Measurements from ENCODE around the gene CCDC195.

Gene CCDC195

GRCh38 chr2:224694502-224694901 lies 21.7 kb downstream of the CCDC195 start:
- Histone ChIP-seq H3K36me3 (ENCODE audit: control insufficient read depth, insufficient read depth, low read length) (no peaks in the 10 kb centered on the region), H3K4me1 (ENCODE audit: control insufficient read depth, insufficient read depth, low read length) (no peaks in the 10 kb centered on the region), H3K27ac (ENCODE audit: insufficient read depth, low read depth, low read length, poor library complexity, severe bottlenecking) (no peak overlapping the region), H3K27me3 (ENCODE audit: control insufficient read depth, insufficient read depth, low read length, poor library complexity, severe bottlenecking) (no peaks in the 10 kb centered on the region), H3K4me3 (ENCODE audit: insufficient read depth, low read depth, low read length) (no peak overlapping the region), H3K9me3 (ENCODE audit: control insufficient read depth, low read length) (no peaks in the 10 kb centered on the region)
- 88 to 97% methylated on average over 3 of the region's 3 CpGs for WGBS, 2 experiments

GRCh38 chr2:224691563-224691962 lies 24.6 kb downstream of the CCDC195 start:
- Histone ChIP-seq H3K4me3 (ENCODE audit: insufficient read depth, low read depth, low read length) (no peak overlapping the region), H3K27me3 (ENCODE audit: control insufficient read depth, insufficient read depth, low read length, poor library complexity, severe bottlenecking) (no peaks in the 10 kb centered on the region), H3K36me3 (ENCODE audit: control insufficient read depth, insufficient read depth, low read length) (no peaks in the 10 kb centered on the region), H3K9me3 (ENCODE audit: control insufficient read depth, low read length) (no peaks in the 10 kb centered on the region), H3K4me1 (ENCODE audit: control insufficient read depth, insufficient read depth, low read length) (no peaks in the 10 kb centered on the region), H3K27ac (ENCODE audit: insufficient read depth, low read depth, low read length, poor library complexity, severe bottlenecking) (no peak overlapping the region)
- 80 to 88% methylated on average over 1 to 2 of the region's 2 CpGs for WGBS, 2 experiments

DNA sequence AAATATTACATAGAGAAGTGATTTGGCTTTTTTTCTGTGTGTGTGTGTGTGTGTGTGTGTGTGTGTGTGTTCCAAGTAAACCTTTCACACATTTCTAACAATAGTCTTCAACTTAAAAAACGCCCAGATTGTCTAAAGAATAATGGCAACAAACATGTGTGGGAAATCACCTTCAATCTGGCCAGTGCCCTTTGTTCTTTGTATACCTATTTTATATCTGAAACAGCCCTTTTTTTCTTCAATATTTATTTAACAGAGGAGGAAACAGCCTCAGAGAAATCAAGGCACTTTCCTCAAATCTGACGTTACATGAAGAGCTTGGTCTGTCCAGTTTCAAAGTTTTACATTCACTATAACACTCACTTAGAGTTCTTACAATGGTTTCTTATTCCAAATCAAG lies 25.3 kb downstream of the CCDC195 start:
- 94% methylated on average over 2 of the region's 2 CpGs for WGBS, 2 experiments
- H3K27me3 ChIP-seq (ENCODE audit: control insufficient read depth, insufficient read depth, low read length, poor library complexity, severe bottlenecking): no peaks in the 10 kb centered on the region
- H3K27ac ChIP-seq (ENCODE audit: insufficient read depth, low read depth, low read length, poor library complexity, severe bottlenecking): no peak overlapping the region
- H3K4me3 ChIP-seq (ENCODE audit: insufficient read depth, low read depth, low read length): no peak overlapping the region
- no peaks in the 10 kb centered on the region for H3K36me3 ChIP-seq (ENCODE audit: control insufficient read depth, insufficient read depth, low read length)
- no peaks in the 10 kb centered on the region for H3K4me1 ChIP-seq (ENCODE audit: control insufficient read depth, insufficient read depth, low read length)
- no peaks in the 10 kb centered on the region for H3K9me3 ChIP-seq (ENCODE audit: control insufficient read depth, low read length)

- H3K27me3 ChIP-seq (ENCODE audit: control insufficient read depth, insufficient read depth, low read length, poor library complexity, severe bottlenecking): no peaks in the 10 kb centered on the region
- no peak overlapping the region for H3K27ac ChIP-seq (ENCODE audit: insufficient read depth, low read depth, low read length, poor library complexity, severe bottlenecking)
- no peaks in the 10 kb centered on the region for H3K4me1 ChIP-seq (ENCODE audit: control insufficient read depth, insufficient read depth, low read length)
- WGBS, 2 experiments: 82 to 84% methylated on average over 2 of the region's 2 CpGs
- H3K36me3 ChIP-seq (ENCODE audit: control insufficient read depth, insufficient read depth, low read length): no peaks in the 10 kb centered on the region
- no peak overlapping the region for H3K4me3 ChIP-seq (ENCODE audit: insufficient read depth, low read depth, low read length)
- no peaks in the 10 kb centered on the region for H3K9me3 ChIP-seq (ENCODE audit: control insufficient read depth, low read length)
Measured at GRCh38 chr2:224689539-224689938, 26.6 kb downstream of the CCDC195 start.

- Histone ChIP-seq H3K36me3 (ENCODE audit: control insufficient read depth, insufficient read depth, low read length) (no peaks in the 10 kb centered on the region), H3K4me1 (ENCODE audit: control insufficient read depth, insufficient read depth, low read length) (no peaks in the 10 kb centered on the region), H3K27ac (ENCODE audit: insufficient read depth, low read depth, low read length, poor library complexity, severe bottlenecking) (no peak overlapping the region), H3K27me3 (ENCODE audit: control insufficient read depth, insufficient read depth, low read length, poor library complexity, severe bottlenecking) (no peaks in the 10 kb centered on the region), H3K9me3 (ENCODE audit: control insufficient read depth, low read length) (no peaks in the 10 kb centered on the region), H3K4me3 (ENCODE audit: insufficient read depth, low read depth, low read length) (no peak overlapping the region)
- WGBS, 2 experiments: 98 to 100% methylated on average over 1 of the region's 2 CpGs
Measured at GRCh38 chr2:224688997-224689396, 27.2 kb downstream of the CCDC195 start.

DNA sequence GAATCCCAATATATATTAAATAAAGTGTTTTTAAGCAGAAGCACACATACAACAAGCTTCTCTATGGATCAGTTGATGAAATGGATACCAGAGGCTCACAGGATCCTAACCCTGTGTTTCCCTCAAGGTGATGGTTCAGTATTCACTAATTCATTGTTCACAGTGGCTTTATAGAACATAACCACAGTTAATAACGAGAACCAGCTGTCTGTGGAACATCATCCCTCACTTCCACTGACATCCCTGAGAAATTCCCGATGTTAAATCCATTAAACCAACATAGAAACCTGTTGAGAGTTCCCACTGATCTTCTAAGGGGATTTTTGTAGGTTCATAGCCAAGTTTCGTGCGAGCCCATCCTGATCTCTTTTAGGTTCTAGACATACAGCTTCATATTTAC lies 29.0 kb downstream of the CCDC195 start:
- Histone ChIP-seq H3K4me1 (ENCODE audit: control insufficient read depth, insufficient read depth, low read length) (no peaks in the 10 kb centered on the region), H3K27me3 (ENCODE audit: control insufficient read depth, insufficient read depth, low read length, poor library complexity, severe bottlenecking) (no peaks in the 10 kb centered on the region), H3K27ac (ENCODE audit: insufficient read depth, low read depth, low read length, poor library complexity, severe bottlenecking) (no peak overlapping the region), H3K4me3 (ENCODE audit: insufficient read depth, low read depth, low read length) (no peak overlapping the region), H3K9me3 (ENCODE audit: control insufficient read depth, low read length) (no peaks in the 10 kb centered on the region), H3K36me3 (ENCODE audit: control insufficient read depth, insufficient read depth, low read length) (no peaks in the 10 kb centered on the region)
- WGBS, 2 experiments: 91 to 92% methylated on average over 4 of the region's 4 CpGs

- no peak overlapping the region for H3K4me3 ChIP-seq (ENCODE audit: insufficient read depth, low read depth, low read length)
Measured at GRCh38 chr2:224685121-224685520, 31.0 kb downstream of the CCDC195 start.

DNA sequence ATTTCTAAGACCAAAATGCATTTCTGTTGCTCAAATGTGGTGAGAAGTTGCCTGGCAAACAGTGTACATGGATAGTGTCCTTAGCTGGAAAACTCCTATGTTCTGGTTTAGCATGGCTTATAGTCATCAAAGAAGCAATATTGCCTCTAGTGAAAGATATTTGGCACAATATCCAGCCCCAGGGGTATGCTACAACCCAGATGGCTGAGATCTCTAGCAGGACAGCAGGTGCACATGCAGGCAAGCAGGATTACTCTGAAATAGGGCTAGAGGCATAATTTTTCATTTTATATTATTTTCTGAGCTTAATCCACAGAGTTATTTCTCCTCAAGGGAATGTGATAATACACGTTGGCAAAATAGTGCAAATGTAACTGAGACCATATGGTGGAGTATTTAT lies 34.0 kb downstream of the CCDC195 start:
- H3K27me3 ChIP-seq (ENCODE audit: control insufficient read depth, insufficient read depth, low read length, poor library complexity, severe bottlenecking): no peaks in the 10 kb centered on the region
- no peak overlapping the region for H3K4me3 ChIP-seq (ENCODE audit: insufficient read depth, low read depth, low read length)
- H3K36me3 ChIP-seq (ENCODE audit: control insufficient read depth, insufficient read depth, low read length): no peaks in the 10 kb centered on the region
- H3K9me3 ChIP-seq (ENCODE audit: control insufficient read depth, low read length): no peaks in the 10 kb centered on the region
- WGBS, 2 experiments: no CpG with 5 or more reads among the region's 1 CpG
- H3K27ac ChIP-seq (ENCODE audit: insufficient read depth, low read depth, low read length, poor library complexity, severe bottlenecking): no peak overlapping the region
- H3K4me1 ChIP-seq (ENCODE audit: control insufficient read depth, insufficient read depth, low read length): no peaks in the 10 kb centered on the region

More at GRCh38 chr2:224685121-224685520, 31.0 kb downstream of the CCDC195 start:
- H3K36me3 ChIP-seq (ENCODE audit: control insufficient read depth, insufficient read depth, low read length): no peaks in the 10 kb centered on the region
- H3K9me3 ChIP-seq (ENCODE audit: control insufficient read depth, low read length): no peaks in the 10 kb centered on the region
- no peaks in the 10 kb centered on the region for H3K27me3 ChIP-seq (ENCODE audit: control insufficient read depth, insufficient read depth, low read length, poor library complexity, severe bottlenecking)
- no peaks in the 10 kb centered on the region for H3K4me1 ChIP-seq (ENCODE audit: control insufficient read depth, insufficient read depth, low read length)
- H3K27ac ChIP-seq (ENCODE audit: insufficient read depth, low read depth, low read length, poor library complexity, severe bottlenecking): no peak overlapping the region

GRCh38 chr2:224671731-224672130 lies 44.4 kb downstream of the CCDC195 start:
- WGBS, 2 experiments: 92 to 100% methylated on average over 1 of the region's 1 CpG
- Histone ChIP-seq H3K4me1 (ENCODE audit: control insufficient read depth, insufficient read depth, low read length) (peaks cover 6% of the 10 kb centered on the region), H3K27ac (ENCODE audit: insufficient read depth, low read depth, low read length, poor library complexity, severe bottlenecking) (no peak overlapping the region), H3K4me3 (ENCODE audit: insufficient read depth, low read depth, low read length) (no peak overlapping the region), H3K9me3 (ENCODE audit: control insufficient read depth, low read length) (no peaks in the 10 kb centered on the region), H3K27me3 (ENCODE audit: control insufficient read depth, insufficient read depth, low read length, poor library complexity, severe bottlenecking) (no peaks in the 10 kb centered on the region), H3K36me3 (ENCODE audit: control insufficient read depth, insufficient read depth, low read length) (no peaks in the 10 kb centered on the region)

DNA sequence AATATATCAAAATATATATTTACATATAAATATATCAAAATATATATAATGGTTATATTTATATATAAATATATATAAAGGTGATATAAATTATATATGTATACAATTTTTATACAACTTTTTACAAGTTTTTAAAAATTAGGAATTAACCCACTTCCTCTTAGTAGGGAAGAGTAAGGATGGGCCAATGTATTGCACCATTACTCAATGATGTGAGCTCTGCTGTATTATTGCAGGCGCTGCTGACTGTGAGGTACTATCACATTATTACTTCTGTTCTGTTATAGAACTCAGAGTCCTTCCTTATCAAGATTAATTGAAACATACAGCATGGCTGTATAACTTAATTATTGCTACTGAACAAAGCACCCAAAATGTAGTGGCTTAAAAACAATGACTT lies 46.0 kb downstream of the CCDC195 start:
- no peak overlapping the region for H3K27ac ChIP-seq (ENCODE audit: insufficient read depth, low read depth, low read length, poor library complexity, severe bottlenecking)
- peaks cover 6% of the 10 kb centered on the region for H3K4me1 ChIP-seq (ENCODE audit: control insufficient read depth, insufficient read depth, low read length)
- 100% methylated on average over 1 of the region's 1 CpG for WGBS, 2 experiments
- no peaks in the 10 kb centered on the region for H3K9me3 ChIP-seq (ENCODE audit: control insufficient read depth, low read length)
- no peaks in the 10 kb centered on the region for H3K36me3 ChIP-seq (ENCODE audit: control insufficient read depth, insufficient read depth, low read length)
- H3K27me3 ChIP-seq (ENCODE audit: control insufficient read depth, insufficient read depth, low read length, poor library complexity, severe bottlenecking): no peaks in the 10 kb centered on the region
- no peak overlapping the region for H3K4me3 ChIP-seq (ENCODE audit: insufficient read depth, low read depth, low read length)

GRCh38 chr2:224669449-224669848 lies 46.7 kb downstream of the CCDC195 start:
- 100% methylated on average over 1 of the region's 1 CpG for WGBS, 2 experiments
- H3K4me1 ChIP-seq (ENCODE audit: control insufficient read depth, insufficient read depth, low read length): peaks cover 6% of the 10 kb centered on the region

More at GRCh38 chr2:224669449-224669848, 46.7 kb downstream of the CCDC195 start:
- Histone ChIP-seq H3K9me3 (ENCODE audit: control insufficient read depth, low read length) (no peaks in the 10 kb centered on the region), H3K36me3 (ENCODE audit: control insufficient read depth, insufficient read depth, low read length) (no peaks in the 10 kb centered on the region), H3K4me3 (ENCODE audit: insufficient read depth, low read depth, low read length) (no peak overlapping the region), H3K27ac (ENCODE audit: insufficient read depth, low read depth, low read length, poor library complexity, severe bottlenecking) (no peak overlapping the region), H3K27me3 (ENCODE audit: control insufficient read depth, insufficient read depth, low read length, poor library complexity, severe bottlenecking) (no peaks in the 10 kb centered on the region)
